OCI-LY7 (cell line): ENCODE data around the gene TNIK. TPM values are rescaled to one million over a fixed set of nuclear protein-coding genes. Genes with fewer than 3 reads are reported as not detected.

Source experiments
- BruUV-seq: library from RNA; stranded (reverse); fragments of 400-500 nt; replicated peaks from 2 replicates; lab custom pipeline; 2021; lab: Mats Ljungman, UMichigan
- CTCF ChIA-PET: fragments of 300-600 bp; sonication (Branson Sonifier 250); formaldehyde crosslinking; loops from one replicate; lab custom pipeline; 2022; ENCODE audit warnings: antibody characterized with exemption; ENCODE audit not compliant: unreplicated experiment; lab: Charles Lee
- POLR2A ChIA-PET: fragments of 300-600 bp; sonication (Branson Sonifier 250); formaldehyde crosslinking; loops from one replicate; lab custom pipeline; 2022; ENCODE audit warnings: antibody characterized with exemption; lab: Charles Lee
- DNase-seq: peaks from one replicate; pipeline ENCODE4 v3.0.0-alpha.2; 2015; ENCODE audit warnings: low spot score
- H2AFZ ChIP-seq: fragments of 200-600 bp; sonication (generic), shearing (Covaris generic); 2 replicates; pipeline ENCODE4 v1.6.1; 2014; ENCODE audit warnings: mild to moderate bottlenecking, antibody characterized with exemption, low read length, moderate library complexity
- H3K27ac ChIP-seq: fragments of 200-600 bp; sonication (generic); 2 replicates; pipeline ENCODE4 v1.5.1; 2014; ENCODE audit warnings: mixed run types, low read depth, mild to moderate bottlenecking, moderate library complexity, low read length, inconsistent platforms; ENCODE audit not compliant: poor library complexity, severe bottlenecking
- H3K36me3 ChIP-seq: fragments of 200-600 bp; sonication (generic); 2 replicates; pipeline ENCODE4 v1.6.1; 2014; ENCODE audit warnings: mild to moderate bottlenecking, antibody characterized with exemption, low read length, moderate library complexity, mixed read lengths; ENCODE audit not compliant: insufficient read depth
- H3K4me1 ChIP-seq: fragments of 200-600 bp; sonication (generic); 2 replicates; pipeline ENCODE4 v1.5.1; 2014; ENCODE audit warnings: mild to moderate bottlenecking, low read length; ENCODE audit not compliant: insufficient read depth, poor library complexity, severe bottlenecking
- H3K4me2 ChIP-seq: fragments of 200-600 bp; sonication (generic); 2 replicates; pipeline ENCODE4 v1.6.1; 2014; ENCODE audit warnings: mild to moderate bottlenecking, low read length
- H3K4me3 ChIP-seq: fragments of 200-600 bp; sonication (generic); 2 replicates; pipeline ENCODE4 v1.5.1; 2014; ENCODE audit warnings: mild to moderate bottlenecking, low read depth, low read length; ENCODE audit not compliant: poor library complexity, severe bottlenecking
- H3K79me2 ChIP-seq: fragments of 200-600 bp; sonication (generic); 2 replicates; pipeline ENCODE4 v1.6.1; 2016; ENCODE audit warnings: low read depth, mild to moderate bottlenecking, low read length, moderate library complexity, mixed read lengths; ENCODE audit not compliant: insufficient read depth
- H3K9me2 ChIP-seq: fragments of 200-600 bp; sonication (generic); 2 replicates; pipeline ENCODE4 v1.6.1; 2016; ENCODE audit warnings: mild to moderate bottlenecking, low read length, mixed read lengths; ENCODE audit not compliant: insufficient read depth
- H3K9me3 ChIP-seq: fragments of 200-600 bp; sonication (generic); 2 replicates; pipeline ENCODE4 v1.6.1; 2014; ENCODE audit warnings: mild to moderate bottlenecking, mixed run types, low read length, mixed read lengths
- H4K20me1 ChIP-seq: fragments of 200-600 bp; sonication (generic); 2 replicates; pipeline ENCODE4 v1.6.1; 2014; ENCODE audit warnings: mild to moderate bottlenecking, antibody characterized with exemption, low read length, moderate library complexity, mixed read lengths; ENCODE audit not compliant: insufficient read depth
- CTCF ChIP-seq: fragments of 200-600 bp; sonication (generic); conservative IDR thresholded peaks from 2 replicates; pipeline ENCODE4 v1.5.1; 2014; ENCODE audit warnings: mild to moderate bottlenecking, antibody characterized with exemption, low read length, moderate library complexity, mixed read lengths
- EZH2phosphoT487 ChIP-seq: fragments of 200-600 bp; sonication (generic); IDR thresholded peaks from 2 replicates; pipeline ENCODE4 v1.6.1; 2018; ENCODE audit warnings: low read depth, borderline replicate concordance, mild to moderate bottlenecking, mixed run types, antibody characterized with exemption, low read length, moderate library complexity, mixed read lengths
- intact Hi-C: fragments of 100-400 bp; cut with micrococcal nuclease; formaldehyde crosslinking; loops from one replicate; pipeline ENCODE4 v1.10.0; 2022; ENCODE audit not compliant: unreplicated experiment
- total RNA-seq, 2 experiments: library from RNA; depleted of rRNA in 1 of 2; stranded (reverse); fragments of >200 nt in 1 of 2; shearing (Covaris generic) in 1 of 2; gene quantifications; 2 replicates each; pipeline ENCODE4 v1.2.3, GENCODE V29; 2014 to 2022

Gene TNIK
- total RNA-seq, 2 experiments from 2014 or later = not detected

- no peak overlapping the region for H3K4me2 ChIP-seq
- no TSS peak for BruUV-seq
- CTCF ChIA-PET = no interaction called here
Measured at GRCh38 chr3:171497468-171497867, 37.3 kb upstream of the TNIK start.

GRCh38 chr3:171495413-171495812, 35.2 kb upstream of the TNIK start:
- TF ChIP-seq EZH2phosphoT487 (no peak), CTCF (no peak)
- Histone ChIP-seq H3K4me1 (no peaks in the 10 kb centered on the region), H3K79me2 (no peaks in the 10 kb centered on the region), H3K4me3 (no peak overlapping the region), H3K36me3 (no peaks in the 10 kb centered on the region), H3K9me3 (no peaks in the 10 kb centered on the region), H4K20me1 (no peaks in the 10 kb centered on the region), H3K9me2 (no peaks in the 10 kb centered on the region), H2AFZ (no peak overlapping the region), H3K27ac (no peak overlapping the region), H3K4me2 (no peak overlapping the region)
- ChIA-PET CTCF (no interaction called here), POLR2A (no interaction called here)
- no TSS peak for BruUV-seq
- intact Hi-C loops = no loop called here
- no peak for DNase-seq

More at GRCh38 chr3:171497468-171497867, 37.3 kb upstream of the TNIK start:
- H3K9me3 ChIP-seq = no peaks in the 10 kb centered on the region
- POLR2A ChIA-PET = interaction anchor here (1.1 kb wide), 1 partner anchor 12 kb away, joined by 3 read pairs; no protein-coding TSS in a partner anchor
- H3K4me3 ChIP-seq = no peak overlapping the region
- no peaks in the 10 kb centered on the region for H3K36me3 ChIP-seq
- H3K4me1 ChIP-seq = no peaks in the 10 kb centered on the region
- H2AFZ ChIP-seq = no peak overlapping the region
- no peaks in the 10 kb centered on the region for H4K20me1 ChIP-seq
- no peak for DNase-seq
- intact Hi-C loops = no loop called here
- H3K27ac ChIP-seq = no peak overlapping the region
- no peaks in the 10 kb centered on the region for H3K79me2 ChIP-seq
- no peaks in the 10 kb centered on the region for H3K9me2 ChIP-seq
- TF ChIP-seq CTCF (no peak), EZH2phosphoT487 (no peak)

GRCh38 chr3:171494457-171495109, 34.4 kb upstream of the TNIK start:
- H2AFZ ChIP-seq = no peak overlapping the region
- TF ChIP-seq CTCF (no peak), EZH2phosphoT487 (no peak)
- intact Hi-C loops = no loop called here
- H3K4me2 ChIP-seq = no peak overlapping the region
- H3K9me3 ChIP-seq = no peaks in the 10 kb centered on the region
- no peaks in the 10 kb centered on the region for H3K4me1 ChIP-seq
- H3K36me3 ChIP-seq = no peaks in the 10 kb centered on the region
- no peak overlapping the region for H3K4me3 ChIP-seq
- H3K9me2 ChIP-seq = no peaks in the 10 kb centered on the region
- H3K27ac ChIP-seq = no peak overlapping the region
- H4K20me1 ChIP-seq = no peaks in the 10 kb centered on the region
- ChIA-PET CTCF (no interaction called here), POLR2A (interaction anchor here (0.6 kb wide), 1 partner anchor 138 kb away, joined by 3 read pairs; no protein-coding TSS in a partner anchor)
- no peaks in the 10 kb centered on the region for H3K79me2 ChIP-seq
- no TSS peak for BruUV-seq
- DNase-seq = no peak
